HL-60 (cell line): ENCODE results near the gene TMEM266.

Experiments
- POLR2AphosphoS5 ChIP-seq: IDR thresholded peaks from 2 replicates; pipeline ENCODE4 v1.6.1; 2012; ENCODE audit warnings: low read depth
- SPI1 ChIP-seq: IDR thresholded peaks from 2 replicates; pipeline ENCODE4 v1.6.1; 2012; ENCODE audit warnings: low read depth, mild to moderate bottlenecking, borderline replicate concordance
- TF ChIP-seq, protein P1 (sequence below): IDR thresholded peaks from one replicate; pipeline ENCODE4 v1.5.1; 2011; ENCODE audit warnings: low read length, control low read depth, inconsistent platforms; ENCODE audit not compliant: insufficient read depth
- TF ChIP-seq, protein P2 (sequence below): IDR thresholded peaks from 2 replicates; pipeline ENCODE4 v1.6.1; 2012; ENCODE audit warnings: low read depth; ENCODE audit not compliant: insufficient replicate concordance

DNA sequence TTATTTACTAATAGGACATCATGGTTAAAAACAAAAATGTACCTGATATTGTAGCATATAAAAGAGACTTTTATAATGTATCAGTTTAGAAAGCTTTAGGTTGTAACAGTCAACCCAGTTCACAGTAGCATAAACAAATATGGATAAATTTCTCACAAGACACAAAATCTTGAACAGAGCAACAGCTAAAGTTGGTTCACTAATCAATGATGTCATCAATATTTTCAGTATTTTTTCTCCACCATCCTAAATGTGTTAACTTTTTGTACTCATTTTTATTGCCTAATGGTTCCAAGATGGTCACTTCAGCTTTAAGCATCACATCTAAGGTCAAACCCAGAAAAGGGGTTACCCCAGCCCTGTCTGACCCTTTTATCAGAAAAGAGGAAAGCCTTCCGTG lies 26.3 kb upstream of the TMEM266 start:
- TF ChIP-seq, protein P1, sequence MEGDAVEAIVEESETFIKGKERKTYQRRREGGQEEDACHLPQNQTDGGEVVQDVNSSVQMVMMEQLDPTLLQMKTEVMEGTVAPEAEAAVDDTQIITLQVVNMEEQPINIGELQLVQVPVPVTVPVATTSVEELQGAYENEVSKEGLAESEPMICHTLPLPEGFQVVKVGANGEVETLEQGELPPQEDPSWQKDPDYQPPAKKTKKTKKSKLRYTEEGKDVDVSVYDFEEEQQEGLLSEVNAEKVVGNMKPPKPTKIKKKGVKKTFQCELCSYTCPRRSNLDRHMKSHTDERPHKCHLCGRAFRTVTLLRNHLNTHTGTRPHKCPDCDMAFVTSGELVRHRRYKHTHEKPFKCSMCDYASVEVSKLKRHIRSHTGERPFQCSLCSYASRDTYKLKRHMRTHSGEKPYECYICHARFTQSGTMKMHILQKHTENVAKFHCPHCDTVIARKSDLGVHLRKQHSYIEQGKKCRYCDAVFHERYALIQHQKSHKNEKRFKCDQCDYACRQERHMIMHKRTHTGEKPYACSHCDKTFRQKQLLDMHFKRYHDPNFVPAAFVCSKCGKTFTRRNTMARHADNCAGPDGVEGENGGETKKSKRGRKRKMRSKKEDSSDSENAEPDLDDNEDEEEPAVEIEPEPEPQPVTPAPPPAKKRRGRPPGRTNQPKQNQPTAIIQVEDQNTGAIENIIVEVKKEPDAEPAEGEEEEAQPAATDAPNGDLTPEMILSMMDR, result no peak
- TF ChIP-seq POLR2AphosphoS5, result no peak
- TF ChIP-seq, protein P2, sequence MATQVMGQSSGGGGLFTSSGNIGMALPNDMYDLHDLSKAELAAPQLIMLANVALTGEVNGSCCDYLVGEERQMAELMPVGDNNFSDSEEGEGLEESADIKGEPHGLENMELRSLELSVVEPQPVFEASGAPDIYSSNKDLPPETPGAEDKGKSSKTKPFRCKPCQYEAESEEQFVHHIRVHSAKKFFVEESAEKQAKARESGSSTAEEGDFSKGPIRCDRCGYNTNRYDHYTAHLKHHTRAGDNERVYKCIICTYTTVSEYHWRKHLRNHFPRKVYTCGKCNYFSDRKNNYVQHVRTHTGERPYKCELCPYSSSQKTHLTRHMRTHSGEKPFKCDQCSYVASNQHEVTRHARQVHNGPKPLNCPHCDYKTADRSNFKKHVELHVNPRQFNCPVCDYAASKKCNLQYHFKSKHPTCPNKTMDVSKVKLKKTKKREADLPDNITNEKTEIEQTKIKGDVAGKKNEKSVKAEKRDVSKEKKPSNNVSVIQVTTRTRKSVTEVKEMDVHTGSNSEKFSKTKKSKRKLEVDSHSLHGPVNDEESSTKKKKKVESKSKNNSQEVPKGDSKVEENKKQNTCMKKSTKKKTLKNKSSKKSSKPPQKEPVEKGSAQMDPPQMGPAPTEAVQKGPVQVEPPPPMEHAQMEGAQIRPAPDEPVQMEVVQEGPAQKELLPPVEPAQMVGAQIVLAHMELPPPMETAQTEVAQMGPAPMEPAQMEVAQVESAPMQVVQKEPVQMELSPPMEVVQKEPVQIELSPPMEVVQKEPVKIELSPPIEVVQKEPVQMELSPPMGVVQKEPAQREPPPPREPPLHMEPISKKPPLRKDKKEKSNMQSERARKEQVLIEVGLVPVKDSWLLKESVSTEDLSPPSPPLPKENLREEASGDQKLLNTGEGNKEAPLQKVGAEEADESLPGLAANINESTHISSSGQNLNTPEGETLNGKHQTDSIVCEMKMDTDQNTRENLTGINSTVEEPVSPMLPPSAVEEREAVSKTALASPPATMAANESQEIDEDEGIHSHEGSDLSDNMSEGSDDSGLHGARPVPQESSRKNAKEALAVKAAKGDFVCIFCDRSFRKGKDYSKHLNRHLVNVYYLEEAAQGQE, result no peak
- TF ChIP-seq SPI1, result no peak
